Measurements from ENCODE around the gene BEST2. TPM values are rescaled to one million over a fixed set of nuclear protein-coding genes. Genes with fewer than 3 reads are reported as not detected.

The BEST2 gene
- total RNA-seq, 1 donor from 2014 or later = not detected

DNA sequence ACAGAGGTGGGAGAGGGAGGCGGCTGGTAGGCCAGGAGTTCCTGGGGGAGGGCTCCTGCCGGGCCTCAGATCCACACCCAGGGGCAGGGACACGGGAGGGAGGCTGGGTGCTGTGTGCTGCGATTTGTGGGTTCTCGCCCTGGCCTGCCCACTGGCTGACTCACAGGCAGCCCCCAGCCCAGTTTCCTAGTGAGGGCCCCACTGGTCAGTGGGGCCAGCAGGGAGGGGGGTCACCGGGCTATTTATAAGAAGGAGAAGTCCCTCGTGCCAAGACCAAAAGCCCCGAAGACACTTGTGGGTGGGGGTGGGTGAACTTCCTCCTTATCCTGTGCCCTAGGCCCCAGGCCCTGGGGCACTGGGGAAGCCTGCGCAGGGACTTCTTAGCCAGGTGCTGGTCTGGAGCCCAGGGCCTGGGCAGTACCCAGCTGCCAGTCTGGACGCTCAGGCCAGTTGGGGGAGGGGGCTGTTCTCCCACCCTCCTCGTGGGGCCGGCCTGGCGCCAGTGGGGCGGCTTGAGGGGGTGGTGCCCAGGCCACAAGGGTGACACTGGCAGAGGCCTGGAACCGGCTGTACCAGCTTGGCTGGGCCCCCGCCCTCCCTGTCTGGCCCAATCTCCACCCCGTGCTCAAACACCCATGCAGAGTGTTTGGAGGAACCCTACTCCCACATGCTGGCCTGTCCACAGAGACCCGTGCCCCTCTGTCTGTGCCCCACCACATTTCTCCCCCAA is 34.7 kb downstream of the BEST2 start:
- Mint-ChIP-seq H3K4me3 (ENCODE audit: unreplicated experiment) (no peak overlapping the region), H3K4me1 (ENCODE audit: unreplicated experiment) (peaks cover 27% of the 10 kb centered on the region), H3K36me3 (ENCODE audit: low read depth, unreplicated experiment) (no peaks in the 10 kb centered on the region), H3K27ac (ENCODE audit: unreplicated experiment) (no peak overlapping the region), H3K9me3 (ENCODE audit: unreplicated experiment) (no peaks in the 10 kb centered on the region), H3K27me3 (ENCODE audit: unreplicated experiment) (peaks cover 24% of the 10 kb centered on the region)
- DNase-seq (ENCODE audit: low spot score) = no peak
- TF ChIP-seq, protein P1, sequence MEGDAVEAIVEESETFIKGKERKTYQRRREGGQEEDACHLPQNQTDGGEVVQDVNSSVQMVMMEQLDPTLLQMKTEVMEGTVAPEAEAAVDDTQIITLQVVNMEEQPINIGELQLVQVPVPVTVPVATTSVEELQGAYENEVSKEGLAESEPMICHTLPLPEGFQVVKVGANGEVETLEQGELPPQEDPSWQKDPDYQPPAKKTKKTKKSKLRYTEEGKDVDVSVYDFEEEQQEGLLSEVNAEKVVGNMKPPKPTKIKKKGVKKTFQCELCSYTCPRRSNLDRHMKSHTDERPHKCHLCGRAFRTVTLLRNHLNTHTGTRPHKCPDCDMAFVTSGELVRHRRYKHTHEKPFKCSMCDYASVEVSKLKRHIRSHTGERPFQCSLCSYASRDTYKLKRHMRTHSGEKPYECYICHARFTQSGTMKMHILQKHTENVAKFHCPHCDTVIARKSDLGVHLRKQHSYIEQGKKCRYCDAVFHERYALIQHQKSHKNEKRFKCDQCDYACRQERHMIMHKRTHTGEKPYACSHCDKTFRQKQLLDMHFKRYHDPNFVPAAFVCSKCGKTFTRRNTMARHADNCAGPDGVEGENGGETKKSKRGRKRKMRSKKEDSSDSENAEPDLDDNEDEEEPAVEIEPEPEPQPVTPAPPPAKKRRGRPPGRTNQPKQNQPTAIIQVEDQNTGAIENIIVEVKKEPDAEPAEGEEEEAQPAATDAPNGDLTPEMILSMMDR (IDR thresholded peaks at IDR 0.05; ENCODE audit: unreplicated experiment) = no peak

DNA sequence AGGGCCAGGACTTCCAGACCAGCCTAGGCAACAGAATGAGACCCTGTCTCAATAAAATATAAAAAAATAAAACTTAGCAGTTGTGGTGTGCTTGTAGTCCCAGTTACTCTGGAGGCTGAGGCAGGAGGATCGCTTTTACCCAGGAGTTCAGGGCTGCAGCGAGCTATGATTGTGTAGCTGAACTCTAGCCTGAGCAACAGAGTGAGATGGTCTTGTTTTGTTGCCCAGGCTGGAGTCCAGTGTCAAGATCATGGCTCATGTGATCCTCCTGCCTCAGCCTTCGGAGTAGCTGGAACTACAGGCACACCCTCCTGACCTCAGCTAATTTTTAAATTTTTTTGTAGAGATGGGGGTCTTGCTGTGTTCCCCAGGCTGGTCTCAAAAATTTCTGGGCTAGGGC is 35.4 kb downstream of the BEST2 start:
- TF ChIP-seq, protein P1 (IDR thresholded peaks at IDR 0.05; ENCODE audit: unreplicated experiment) = no peak
- H3K4me3 Mint-ChIP-seq (ENCODE audit: unreplicated experiment) = no peak overlapping the region
- H3K4me1 Mint-ChIP-seq (ENCODE audit: unreplicated experiment) = peaks cover 26% of the 10 kb centered on the region
- no peaks in the 10 kb centered on the region for H3K9me3 Mint-ChIP-seq (ENCODE audit: unreplicated experiment)
- no peak for DNase-seq (ENCODE audit: low spot score)
- no peak overlapping the region for H3K27ac Mint-ChIP-seq (ENCODE audit: unreplicated experiment)
- H3K36me3 Mint-ChIP-seq (ENCODE audit: low read depth, unreplicated experiment) = no peaks in the 10 kb centered on the region
- peaks cover 20% of the 10 kb centered on the region for H3K27me3 Mint-ChIP-seq (ENCODE audit: unreplicated experiment)

DNA sequence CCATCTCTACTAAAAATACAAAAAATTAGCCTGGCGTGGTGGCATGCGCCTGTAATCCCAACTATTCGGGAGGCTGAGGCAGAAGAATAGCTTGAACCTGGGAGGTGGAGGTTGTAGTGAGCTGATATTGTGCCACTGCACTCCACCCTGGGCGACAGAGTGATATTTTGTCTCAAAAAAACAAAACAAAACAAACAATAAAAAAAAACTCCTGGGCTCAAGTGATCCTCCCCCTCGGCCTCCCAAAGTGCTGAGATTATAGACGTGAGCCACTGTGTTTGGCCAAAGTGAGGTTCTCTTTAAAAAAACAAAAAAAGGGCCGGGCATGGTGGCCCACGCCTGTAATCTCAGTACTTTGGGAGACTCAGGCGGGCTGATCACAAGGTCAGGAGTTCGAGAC is 35.9 kb downstream of the BEST2 start:
- Mint-ChIP-seq H3K9me3 (ENCODE audit: unreplicated experiment) (no peaks in the 10 kb centered on the region), H3K4me1 (ENCODE audit: unreplicated experiment) (peaks cover 24% of the 10 kb centered on the region), H3K27ac (ENCODE audit: unreplicated experiment) (no peak overlapping the region), H3K4me3 (ENCODE audit: unreplicated experiment) (no peak overlapping the region), H3K36me3 (ENCODE audit: low read depth, unreplicated experiment) (no peaks in the 10 kb centered on the region), H3K27me3 (ENCODE audit: unreplicated experiment) (peaks cover 17% of the 10 kb centered on the region)
- no peak for DNase-seq (ENCODE audit: low spot score)
- TF ChIP-seq, protein P1 (IDR thresholded peaks at IDR 0.05; ENCODE audit: unreplicated experiment) = no peak

GRCh38 chr19:12788042-12788681 is 36.6 kb downstream of the BEST2 start:
- Mint-ChIP-seq H3K27ac (ENCODE audit: unreplicated experiment) (peak overlapping the region; percentile 63), H3K9me3 (ENCODE audit: unreplicated experiment) (no peaks in the 10 kb centered on the region), H3K4me3 (ENCODE audit: unreplicated experiment) (no peak overlapping the region), H3K27me3 (ENCODE audit: unreplicated experiment) (peaks cover 21% of the 10 kb centered on the region), H3K4me1 (ENCODE audit: unreplicated experiment) (peaks cover 24% of the 10 kb centered on the region), H3K36me3 (ENCODE audit: low read depth, unreplicated experiment) (no peaks in the 10 kb centered on the region)
- TF ChIP-seq, protein P1 (IDR thresholded peaks at IDR 0.05; ENCODE audit: unreplicated experiment) = no peak
- no peak for DNase-seq (ENCODE audit: low spot score)

DNA sequence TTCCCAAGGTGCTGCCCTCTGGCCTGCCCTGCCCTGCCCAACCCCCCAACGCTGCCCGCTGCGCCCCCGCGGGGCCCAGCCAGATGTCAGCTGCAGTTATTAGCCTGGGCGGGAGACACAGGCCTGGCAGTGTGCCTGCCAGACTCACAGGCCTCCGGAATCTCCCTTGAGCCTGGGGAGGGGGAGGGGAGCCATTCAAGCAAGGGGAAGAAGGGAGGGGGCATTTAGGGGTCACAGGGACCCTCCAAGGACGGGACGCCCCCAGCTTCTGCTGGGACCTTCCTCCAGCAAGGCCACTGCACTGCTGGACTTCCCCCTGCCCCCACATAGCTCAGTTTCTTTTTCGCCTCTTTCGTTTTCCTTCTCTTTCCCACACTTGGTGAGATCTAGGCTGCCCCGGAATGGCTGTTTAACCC is 37.1 kb downstream of the BEST2 start:
- peaks cover 23% of the 10 kb centered on the region for H3K27me3 Mint-ChIP-seq (ENCODE audit: unreplicated experiment)
- H3K4me1 Mint-ChIP-seq (ENCODE audit: unreplicated experiment) = peaks cover 20% of the 10 kb centered on the region
- H3K4me3 Mint-ChIP-seq (ENCODE audit: unreplicated experiment) = peak overlapping the region; percentile 67
- H3K36me3 Mint-ChIP-seq (ENCODE audit: low read depth, unreplicated experiment) = no peaks in the 10 kb centered on the region
- H3K27ac Mint-ChIP-seq (ENCODE audit: unreplicated experiment) = peak overlapping the region; percentile 80
- TF ChIP-seq, protein P1 (IDR thresholded peaks at IDR 0.05; ENCODE audit: unreplicated experiment) = no peak
- H3K9me3 Mint-ChIP-seq (ENCODE audit: unreplicated experiment) = no peaks in the 10 kb centered on the region
- DNase-seq (ENCODE audit: low spot score) = no peak

Data from endothelial cell (in vitro differentiated cells).